ENCODE data around the gene IGFBP5.
A peak's percentile ranks its signal among the peaks of the same experiment; 100 is the strongest.

The IGFBP5 gene

DNA sequence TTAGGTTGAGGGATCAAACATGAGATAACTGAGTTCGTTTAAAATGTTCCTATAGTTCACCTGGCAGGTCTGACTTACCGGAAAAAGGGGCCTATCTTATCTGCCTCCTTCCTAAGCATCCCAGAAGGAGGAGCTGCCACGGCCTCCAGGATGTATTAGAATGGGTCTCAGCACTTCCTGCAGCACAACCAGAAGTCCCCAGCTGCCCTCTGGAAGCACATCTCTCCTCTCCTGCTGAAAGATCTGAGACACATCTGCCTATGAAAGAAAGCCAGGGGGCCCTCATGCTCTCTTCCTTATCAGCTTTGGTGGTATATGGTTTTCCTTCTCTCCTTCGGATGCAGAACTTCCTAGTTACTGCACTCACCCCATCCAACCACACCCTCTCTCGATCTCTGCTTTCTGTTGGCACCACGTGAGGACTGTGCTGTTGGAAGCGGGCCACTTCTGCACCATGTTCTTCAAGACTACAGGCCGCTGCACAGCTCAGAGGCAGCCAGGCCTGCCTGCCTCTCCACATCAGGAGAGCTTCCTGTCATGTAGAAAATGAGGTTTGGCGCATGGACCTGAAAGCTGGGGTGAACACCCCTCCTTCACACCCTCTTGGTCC lies 6.5 kb downstream of the IGFBP5 start:
- no peak for DNase-seq (ENCODE audit: low spot score)

- DNase-seq (ENCODE audit: low spot score): no peak
These were observed 7.7 kb downstream of the IGFBP5 start for GRCh38 chr2:216687646-216688045.

GRCh38 chr2:216687111-216687510 lies 8.2 kb downstream of the IGFBP5 start:
- no peak for DNase-seq (ENCODE audit: low spot score)

DNA sequence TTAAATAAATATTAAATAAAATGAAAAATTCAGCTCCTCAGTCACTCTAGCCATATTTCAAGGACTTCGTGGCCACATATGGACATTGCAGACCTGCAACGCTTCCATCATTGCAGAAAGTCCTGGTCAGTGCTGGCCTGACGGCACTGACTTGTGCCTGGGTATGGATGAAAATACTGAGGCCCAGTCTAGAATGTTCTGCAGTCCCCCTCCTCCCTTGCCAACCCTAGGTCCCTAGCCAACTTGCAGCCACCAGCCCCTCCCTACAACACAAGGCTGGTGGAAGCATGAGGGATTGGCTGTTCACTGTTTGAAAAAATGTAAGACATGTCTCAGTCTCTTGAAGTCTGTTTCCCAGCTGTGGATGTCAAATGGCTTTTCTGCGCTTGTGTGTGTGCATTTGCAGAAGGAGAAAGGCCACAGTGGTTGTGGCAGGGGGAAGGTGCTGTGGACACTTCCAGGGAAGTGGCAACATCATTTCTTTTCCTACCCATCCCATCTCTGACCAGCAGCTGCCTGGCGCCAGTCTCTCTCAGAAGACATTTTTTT lies 9.9 kb downstream of the IGFBP5 start:
- no peak for DNase-seq (ENCODE audit: low spot score)

DNA sequence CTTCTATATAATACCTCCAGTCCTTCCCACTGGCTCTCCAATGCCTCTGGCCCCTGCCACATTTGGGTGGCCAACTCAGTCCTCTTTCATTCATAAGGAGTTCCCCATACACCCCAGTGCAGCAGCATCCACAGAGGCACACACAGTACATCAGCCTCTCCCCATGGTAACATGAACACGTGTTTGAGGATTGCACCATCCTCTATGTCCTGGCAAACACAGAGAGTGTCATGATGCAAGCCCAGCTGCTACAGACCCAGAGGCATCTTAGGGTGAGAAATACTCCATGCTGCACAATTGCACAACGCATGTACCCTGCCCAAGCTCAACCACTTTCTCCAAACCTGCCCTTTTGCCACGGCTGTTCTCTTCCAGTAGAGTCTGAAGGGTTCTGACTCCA lies 11.5 kb downstream of the IGFBP5 start:
- DNase-seq (ENCODE audit: low spot score): no peak

- DNase-seq (ENCODE audit: low spot score): no peak
These were observed 13.7 kb downstream of the IGFBP5 start for GRCh38 chr2:216681683-216682082.

DNA sequence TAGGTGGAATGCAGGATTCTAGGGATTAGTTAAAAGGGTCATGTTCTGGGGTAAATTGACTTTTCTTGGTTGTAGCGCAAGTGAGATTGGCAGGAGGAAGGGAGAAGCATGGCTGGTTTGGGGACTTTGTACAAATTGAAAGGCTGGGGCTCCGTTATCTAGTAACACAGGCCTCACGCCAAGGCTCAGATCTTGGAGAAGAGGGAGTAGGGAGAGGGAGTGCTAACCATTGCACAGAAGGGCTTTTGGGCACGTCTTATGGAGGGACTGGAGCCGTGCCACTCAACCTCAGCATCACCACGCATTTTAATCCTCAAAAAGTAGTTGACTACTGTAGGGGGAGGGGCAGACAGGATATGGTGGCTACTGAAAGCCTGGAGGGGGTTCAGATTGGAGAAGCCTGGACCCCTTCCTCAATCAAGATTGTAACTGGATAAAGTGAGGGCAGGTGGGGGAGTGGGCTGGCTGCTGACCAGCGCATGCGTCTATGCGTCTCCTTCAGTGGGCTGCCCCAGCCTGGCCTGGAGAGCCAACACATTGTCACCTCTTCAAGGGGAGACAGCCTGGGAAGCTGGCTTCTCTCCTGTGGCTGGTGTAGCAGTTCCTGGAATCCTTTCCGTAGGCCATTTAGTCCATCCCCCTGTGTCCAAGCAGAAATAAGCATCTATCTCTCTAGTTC lies 14.3 kb downstream of the IGFBP5 start:
- no peak for DNase-seq (ENCODE audit: low spot score)

GRCh38 chr2:216679658-216680024 lies 15.7 kb downstream of the IGFBP5 start:
- DNase-seq (ENCODE audit: low spot score): no peak

DNA sequence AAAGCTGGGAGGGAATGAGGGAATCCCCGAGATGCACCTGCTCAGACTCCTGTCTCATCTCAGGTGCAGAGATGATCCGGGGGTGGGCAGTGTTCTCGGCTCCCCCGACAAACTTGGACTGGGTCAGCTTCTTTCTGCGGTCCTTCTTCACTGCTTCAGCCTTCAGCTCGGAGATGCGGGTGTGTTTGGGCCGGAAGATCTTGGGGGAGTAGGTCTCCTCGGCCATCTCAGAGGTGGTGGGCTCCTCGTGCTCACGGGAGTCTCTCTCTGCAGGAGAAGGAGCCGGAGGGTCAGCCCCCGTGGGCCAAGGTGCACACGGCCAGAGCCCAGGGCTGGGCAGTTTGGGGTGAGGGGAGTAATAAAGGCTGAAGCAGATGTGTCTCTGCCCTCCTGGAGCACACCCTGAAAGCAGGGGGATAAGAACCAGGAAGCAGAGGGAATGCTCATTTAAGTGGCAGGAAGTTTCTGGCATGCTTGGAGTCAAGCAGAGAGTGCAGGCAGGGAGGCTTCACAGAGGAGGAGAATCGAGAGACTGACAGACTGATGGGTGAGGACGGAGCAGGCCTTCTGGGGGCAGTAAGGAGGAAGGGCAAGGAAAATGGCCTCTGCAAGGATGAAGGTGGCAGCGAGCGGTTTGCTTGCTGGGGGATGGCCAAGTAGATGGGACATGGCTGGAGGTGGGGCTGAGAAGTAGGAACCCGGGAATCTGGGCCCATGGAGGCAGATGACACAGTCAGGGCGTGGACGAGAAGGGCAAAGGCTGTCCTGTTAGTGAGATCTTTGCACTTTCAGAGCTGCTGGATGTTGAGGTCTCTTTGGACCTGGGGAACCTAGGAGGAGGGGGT lies 16.3 kb downstream of the IGFBP5 start:
- DNase-seq (ENCODE audit: low spot score): no peak

DNA sequence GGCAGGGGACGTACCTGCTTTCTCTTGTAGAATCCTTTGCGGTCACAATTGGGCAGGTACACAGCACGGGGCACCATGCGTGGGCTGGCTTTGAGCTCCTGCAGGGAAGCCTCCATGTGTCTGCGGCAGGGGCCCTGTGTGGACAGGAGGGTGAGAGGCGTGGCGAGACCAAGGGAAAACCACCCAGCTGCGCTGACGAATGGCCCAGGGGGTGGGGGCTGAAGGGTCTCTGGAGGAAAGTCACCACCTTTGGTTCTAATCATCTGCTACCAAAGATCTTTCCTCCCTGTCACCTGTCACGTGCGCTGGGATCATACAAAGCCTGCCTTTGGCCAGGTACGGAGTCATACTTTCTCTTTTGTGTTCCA lies 17.3 kb downstream of the IGFBP5 start:
- no peak for DNase-seq (ENCODE audit: low spot score)

DNA sequence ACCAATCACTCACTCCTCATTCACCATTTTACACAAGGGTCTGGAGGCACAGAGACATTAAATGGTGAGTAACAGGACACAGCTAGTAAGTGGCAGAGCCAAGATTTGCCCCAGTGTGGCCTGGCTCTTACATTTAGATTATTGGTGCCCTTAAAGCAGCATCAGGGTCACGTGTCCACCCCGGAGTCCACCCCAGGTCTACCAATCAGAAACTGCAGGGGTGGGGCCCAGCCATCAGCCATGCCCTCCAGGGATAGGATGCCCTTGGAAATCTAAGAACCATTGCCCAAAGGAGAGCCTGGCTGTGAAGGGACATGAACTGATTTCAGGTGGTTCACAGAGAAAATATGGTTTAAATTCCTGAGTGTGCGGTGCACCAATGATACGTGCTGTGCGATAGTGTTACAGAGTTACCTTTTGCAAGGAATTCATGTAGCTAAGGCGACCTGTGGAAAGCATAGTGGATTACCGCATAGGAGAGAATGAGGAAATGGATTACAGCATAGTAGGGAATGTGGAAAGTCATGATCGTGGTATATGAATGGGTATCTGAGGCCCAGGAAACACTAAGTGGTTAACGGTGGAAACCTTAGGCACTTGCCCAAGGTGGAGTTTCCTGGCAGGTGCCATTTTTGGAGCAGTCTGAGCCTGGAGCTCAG lies 17.8 kb downstream of the IGFBP5 start:
- DNase-seq (ENCODE audit: low spot score): no peak

DNA sequence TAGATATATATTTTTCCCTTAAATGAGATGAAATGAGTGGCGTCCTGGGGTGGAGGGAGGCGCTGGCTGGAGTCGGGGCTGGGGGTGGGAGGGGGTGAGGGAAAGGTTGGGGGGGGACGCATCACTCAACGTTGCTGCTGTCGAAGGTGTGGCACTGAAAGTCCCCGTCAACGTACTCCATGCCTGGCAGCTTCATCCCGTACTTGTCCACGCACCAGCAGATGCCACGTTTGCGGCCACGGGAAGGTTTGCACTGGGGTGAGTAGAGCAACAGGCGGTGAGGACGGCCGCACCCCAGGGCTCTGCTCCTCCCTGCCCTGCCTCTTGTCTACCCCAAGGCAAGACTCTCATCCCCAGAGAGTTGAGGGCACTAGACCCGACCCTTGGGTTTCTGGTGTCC lies 18.7 kb downstream of the IGFBP5 start:
- no peak for DNase-seq (ENCODE audit: low spot score)

- DNase-seq (ENCODE audit: low spot score): no peak
These were observed 21.0 kb downstream of the IGFBP5 start for GRCh38 chr2:216674376-216674775.

DNA sequence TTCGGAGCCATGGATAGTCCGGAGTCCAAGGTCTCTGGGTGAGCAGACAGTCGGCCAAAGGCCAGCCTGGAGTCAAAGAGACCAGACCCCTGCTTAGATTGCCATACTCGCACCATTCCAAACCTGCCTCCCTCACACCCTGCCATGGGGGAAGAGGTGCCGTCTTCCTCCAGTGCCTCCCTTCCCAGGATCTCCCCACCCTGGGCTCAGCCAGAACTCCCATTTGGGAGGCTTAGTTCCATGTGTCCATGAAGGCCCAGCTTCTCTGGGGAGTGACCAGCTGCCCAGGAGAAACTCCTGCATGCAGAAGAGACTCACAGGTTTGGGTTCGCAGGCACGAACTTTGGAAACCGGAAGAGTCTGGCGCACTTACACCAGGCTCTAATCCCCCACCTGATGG lies 21.7 kb downstream of the IGFBP5 start:
- DNase-seq (ENCODE audit: low spot score): no peak

DNA sequence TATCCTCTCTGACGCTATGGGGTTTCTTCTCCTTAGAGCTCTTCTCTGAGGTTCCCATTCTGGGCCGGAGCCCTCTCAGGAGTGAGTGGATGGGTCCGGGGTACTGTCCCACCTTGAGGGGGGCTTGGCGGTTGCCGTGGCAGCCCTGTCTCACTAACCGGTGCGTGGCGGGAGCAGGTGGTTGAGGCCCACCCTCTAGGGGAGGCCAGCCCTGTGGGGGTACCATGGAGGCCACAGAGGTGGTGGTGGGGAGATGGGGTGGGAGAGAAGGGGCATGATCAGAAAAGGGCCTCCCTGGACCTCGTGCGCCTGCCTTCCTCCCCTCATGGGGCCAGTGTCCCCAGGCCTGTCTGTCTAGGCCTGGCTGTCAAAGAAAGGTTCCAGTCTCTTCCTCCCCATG lies 22.3 kb downstream of the IGFBP5 start:
- DNase-seq (ENCODE audit: low spot score): no peak

GRCh38 chr2:216672466-216672865 lies 22.9 kb downstream of the IGFBP5 start:
- DNase-seq (ENCODE audit: low spot score): no peak

DNA sequence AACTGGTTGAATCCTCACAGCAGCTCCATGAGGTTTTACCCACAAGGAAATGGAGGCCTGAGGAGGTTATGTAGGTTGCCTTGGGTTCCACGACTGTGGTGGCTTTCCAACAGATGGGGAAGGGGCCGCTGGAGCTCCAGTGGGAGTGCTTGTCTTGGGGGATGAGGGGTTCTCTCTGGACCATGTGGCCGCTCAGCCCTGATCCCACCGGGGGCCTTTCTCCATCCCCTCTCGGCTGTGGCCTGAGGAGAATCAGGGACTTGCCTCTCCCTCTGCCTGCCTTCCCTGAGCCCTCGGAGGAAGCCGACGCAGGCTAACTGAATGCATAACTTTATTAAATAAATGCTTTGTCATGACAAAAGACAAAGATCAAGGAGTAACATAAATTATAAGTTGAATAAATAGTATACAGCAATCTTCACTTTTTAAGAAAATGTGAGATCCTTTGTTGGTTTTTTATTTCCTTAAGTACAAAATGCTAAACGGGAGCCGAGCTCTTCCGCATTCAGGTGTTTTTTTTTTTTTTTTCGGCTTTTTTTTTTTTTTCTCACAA lies 23.5 kb downstream of the IGFBP5 start:
- no peak for DNase-seq (ENCODE audit: low spot score)

- no peak for DNase-seq (ENCODE audit: low spot score)
These were observed 24.3 kb downstream of the IGFBP5 start for GRCh38 chr2:216671081-216671411.

DNA sequence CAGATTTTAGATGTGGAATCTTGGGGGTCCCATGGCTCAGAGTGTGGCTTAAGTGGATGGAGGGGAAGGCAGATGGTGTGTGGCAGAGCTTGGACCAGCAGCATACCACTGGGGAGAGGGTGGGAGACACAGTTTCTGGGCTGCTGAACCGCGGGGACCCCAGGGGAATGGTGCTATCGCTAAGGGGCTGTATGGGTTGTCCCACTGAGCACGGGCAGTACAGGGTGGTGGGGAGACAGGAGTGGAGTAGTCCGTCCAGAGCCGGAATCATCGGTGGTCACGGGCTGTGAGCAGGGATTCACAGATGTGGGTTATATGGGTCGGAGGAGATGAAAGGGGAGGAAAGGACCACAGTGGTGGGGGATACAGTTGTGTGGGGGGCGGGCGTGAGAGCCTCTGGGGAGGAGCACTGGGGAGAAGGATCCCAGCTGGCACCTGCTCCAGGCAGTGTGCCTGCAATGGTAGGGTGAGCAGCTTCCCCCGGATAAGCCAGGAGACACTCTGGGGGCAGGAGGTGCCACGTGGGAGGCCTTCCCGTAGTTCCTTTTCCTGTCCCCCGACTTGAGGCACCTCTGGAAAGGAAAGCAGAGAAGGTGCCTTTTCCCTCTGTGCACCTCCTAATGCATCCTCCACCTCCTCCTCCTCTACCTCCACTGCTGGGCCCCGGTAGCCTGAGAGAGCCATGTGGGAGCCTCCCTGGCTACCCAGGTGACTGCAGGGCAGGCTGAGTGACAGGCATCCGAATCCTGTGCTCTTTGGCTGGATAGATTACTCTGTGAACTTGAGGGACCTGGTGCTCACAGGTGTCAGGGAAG lies 24.9 kb downstream of the IGFBP5 start:
- no peak for DNase-seq (ENCODE audit: low spot score)

GRCh38 chr2:216666461-216667233 lies 28.7 kb downstream of the IGFBP5 start:
- DNase-seq (ENCODE audit: low spot score): peak; percentile 82

GRCh38 chr2:216665717-216666116 lies 29.6 kb downstream of the IGFBP5 start:
- no peak for DNase-seq (ENCODE audit: low spot score)

Measured in left forelimb (tissue), 1 donor.